Measurements from ENCODE around the gene IQUB.
A peak's percentile ranks its signal among the peaks of the same experiment; 100 is the strongest.

The IQUB gene

GRCh38 chr7:123472750-123473445 lies 61.5 kb downstream of the IQUB start:
- no peak for TF ChIP-seq CTCF (IDR thresholded peaks at IDR 0.05; ENCODE audit: low read depth, low read length)
- no peak for DNase-seq (ENCODE audit: low read depth in 2 of 2)
- no peak overlapping the region for H3K4me3 ChIP-seq (replicated peaks in 1 of 2; ENCODE audit: low read depth in 2 of 2, low read length in 2 of 2)

- H3K4me3 ChIP-seq (replicated peaks in 1 of 2; ENCODE audit: low read depth in 2 of 2, low read length in 2 of 2) = no peak overlapping the region
- no peak for TF ChIP-seq CTCF (IDR thresholded peaks at IDR 0.05; ENCODE audit: low read depth, low read length)
- no peak for DNase-seq (ENCODE audit: low read depth in 2 of 2)
These were observed 62.1 kb downstream of the IQUB start for GRCh38 chr7:123472327-123472726.

- no peak for TF ChIP-seq CTCF (IDR thresholded peaks at IDR 0.05; ENCODE audit: low read depth, low read length)
- H3K4me3 ChIP-seq (replicated peaks in 1 of 2; ENCODE audit: low read depth in 2 of 2, low read length in 2 of 2) = no peak overlapping the region
- no peak for DNase-seq (ENCODE audit: low read depth in 2 of 2)
These were observed 66.1 kb downstream of the IQUB start for GRCh38 chr7:123468303-123468702.

GRCh38 chr7:123463890-123464289 lies 70.5 kb downstream of the IQUB start:
- no peak overlapping the region for H3K4me3 ChIP-seq (replicated peaks in 1 of 2; ENCODE audit: low read depth in 2 of 2, low read length in 2 of 2)
- TF ChIP-seq CTCF (IDR thresholded peaks at IDR 0.05; ENCODE audit: low read depth, low read length) = no peak
- no peak for DNase-seq (ENCODE audit: low read depth in 2 of 2)

- TF ChIP-seq CTCF (IDR thresholded peaks at IDR 0.05; ENCODE audit: low read depth, low read length) = no peak
- peak; percentile 87 to 90 for DNase-seq (ENCODE audit: low read depth in 2 of 2)
- H3K4me3 ChIP-seq (replicated peaks in 1 of 2; ENCODE audit: low read depth in 2 of 2, low read length in 2 of 2) = no peak overlapping the region
These were observed 73.8 kb downstream of the IQUB start for GRCh38 chr7:123460616-123461015.

- no peak overlapping the region for H3K4me3 ChIP-seq (replicated peaks in 1 of 2; ENCODE audit: low read depth in 2 of 2, low read length in 2 of 2)
- no peak for DNase-seq (ENCODE audit: low read depth in 2 of 2)
- TF ChIP-seq CTCF (IDR thresholded peaks at IDR 0.05; ENCODE audit: low read depth, low read length) = no peak
These were observed 78.4 kb downstream of the IQUB start for GRCh38 chr7:123455965-123456470.

Measured in cardiac fibroblast (primary cell).